ENCODE data around the gene C6orf118.

C6orf118 gene

DNA sequence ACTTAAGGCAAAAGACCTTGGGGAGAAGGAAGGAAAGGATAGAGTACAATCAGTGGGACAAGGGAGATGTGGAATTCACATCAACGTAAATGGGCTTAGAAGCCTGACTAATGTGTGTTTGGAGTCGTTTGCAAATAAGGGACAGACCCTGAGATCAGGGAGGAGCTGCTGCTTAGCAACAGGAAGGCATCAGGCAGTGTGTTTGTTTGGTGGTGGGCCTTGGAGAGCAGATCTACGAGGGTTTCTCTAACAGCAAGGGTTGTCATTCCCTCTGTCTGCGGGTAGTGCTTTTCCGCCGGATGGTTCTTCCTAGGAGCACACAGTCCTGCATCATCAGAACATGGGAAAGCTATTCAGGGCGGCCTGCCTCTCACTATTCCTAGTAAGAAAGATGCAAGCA lies 40.4 kb downstream of the C6orf118 start:
- no peaks in the 10 kb centered on the region for H3K4me1 ChIP-seq (ENCODE audit: insufficient read depth, poor library complexity, severe bottlenecking)
- H3K27me3 ChIP-seq (ENCODE audit: insufficient read depth, poor library complexity, severe bottlenecking): no peaks in the 10 kb centered on the region
- no peaks in the 10 kb centered on the region for H3K9me3 ChIP-seq (ENCODE audit: severe bottlenecking)
- no peak for ATAC-seq (ENCODE audit: low read depth)
- no peak for TF ChIP-seq CTCF (IDR thresholded peaks at IDR 0.05; ENCODE audit: poor library complexity, severe bottlenecking)
- no peaks in the 10 kb centered on the region for H3K36me3 ChIP-seq (ENCODE audit: low read depth)
- no peak overlapping the region for H3K4me3 ChIP-seq (ENCODE audit: severe bottlenecking)
- no peak overlapping the region for H3K27ac ChIP-seq (ENCODE audit: poor library complexity, severe bottlenecking)
- no peak for DNase-seq (ENCODE audit: low spot score)

- ATAC-seq (ENCODE audit: low read depth): no peak
- TF ChIP-seq CTCF (IDR thresholded peaks at IDR 0.05; ENCODE audit: poor library complexity, severe bottlenecking): no peak
- Histone ChIP-seq H3K4me1 (ENCODE audit: insufficient read depth, poor library complexity, severe bottlenecking) (no peaks in the 10 kb centered on the region), H3K9me3 (ENCODE audit: severe bottlenecking) (no peaks in the 10 kb centered on the region), H3K27me3 (ENCODE audit: insufficient read depth, poor library complexity, severe bottlenecking) (no peaks in the 10 kb centered on the region), H3K27ac (ENCODE audit: poor library complexity, severe bottlenecking) (no peak overlapping the region), H3K4me3 (ENCODE audit: severe bottlenecking) (no peak overlapping the region), H3K36me3 (ENCODE audit: low read depth) (no peaks in the 10 kb centered on the region)
- no peak for DNase-seq (ENCODE audit: low spot score)
Observed at GRCh38 chr6:165266621-165267020, 42.8 kb downstream of the C6orf118 start.

GRCh38 chr6:165266191-165266590 lies 43.2 kb downstream of the C6orf118 start:
- Histone ChIP-seq H3K27ac (ENCODE audit: poor library complexity, severe bottlenecking) (no peak overlapping the region), H3K27me3 (ENCODE audit: insufficient read depth, poor library complexity, severe bottlenecking) (no peaks in the 10 kb centered on the region), H3K36me3 (ENCODE audit: low read depth) (no peaks in the 10 kb centered on the region), H3K9me3 (ENCODE audit: severe bottlenecking) (no peaks in the 10 kb centered on the region), H3K4me3 (ENCODE audit: severe bottlenecking) (no peak overlapping the region), H3K4me1 (ENCODE audit: insufficient read depth, poor library complexity, severe bottlenecking) (no peaks in the 10 kb centered on the region)
- no peak for TF ChIP-seq CTCF (IDR thresholded peaks at IDR 0.05; ENCODE audit: poor library complexity, severe bottlenecking)
- no peak for ATAC-seq (ENCODE audit: low read depth)
- DNase-seq (ENCODE audit: low spot score): no peak

GRCh38 chr6:165260462-165260861 lies 48.9 kb downstream of the C6orf118 start:
- DNase-seq (ENCODE audit: low spot score) (no peak), ATAC-seq (ENCODE audit: low read depth) (no peak)
- Histone ChIP-seq H3K4me1 (ENCODE audit: insufficient read depth, poor library complexity, severe bottlenecking) (no peaks in the 10 kb centered on the region), H3K27ac (ENCODE audit: poor library complexity, severe bottlenecking) (no peak overlapping the region), H3K27me3 (ENCODE audit: insufficient read depth, poor library complexity, severe bottlenecking) (no peaks in the 10 kb centered on the region), H3K4me3 (ENCODE audit: severe bottlenecking) (no peak overlapping the region), H3K9me3 (ENCODE audit: severe bottlenecking) (no peaks in the 10 kb centered on the region), H3K36me3 (ENCODE audit: low read depth) (no peaks in the 10 kb centered on the region)
- no peak for TF ChIP-seq CTCF (IDR thresholded peaks at IDR 0.05; ENCODE audit: poor library complexity, severe bottlenecking)

DNA sequence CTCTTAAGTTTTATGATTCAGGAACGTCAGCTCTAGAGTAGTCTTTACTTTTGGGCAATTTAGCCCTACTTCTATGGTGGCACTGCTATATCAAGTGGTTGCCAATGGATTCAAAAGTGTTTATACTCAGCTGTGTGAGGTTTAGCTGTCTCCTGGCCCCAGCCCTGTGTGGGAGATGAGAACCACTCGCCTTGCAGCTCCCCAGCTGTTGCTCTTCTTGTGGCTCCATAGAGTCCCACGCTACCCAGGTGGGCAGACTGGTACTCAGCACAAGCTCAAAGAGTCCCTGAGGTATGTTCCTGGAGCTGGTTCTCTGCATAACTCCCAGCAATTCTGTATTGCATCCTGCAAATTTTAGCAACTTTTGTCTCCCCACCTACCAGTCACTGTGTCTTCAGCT lies 59.6 kb downstream of the C6orf118 start:
- no peak for ATAC-seq (ENCODE audit: low read depth)
- no peak for TF ChIP-seq CTCF (IDR thresholded peaks at IDR 0.05; ENCODE audit: poor library complexity, severe bottlenecking)

More for the DNA sequence above, 59.6 kb downstream of the C6orf118 start:
- no peak overlapping the region for H3K4me3 ChIP-seq (ENCODE audit: severe bottlenecking)
- no peak for DNase-seq (ENCODE audit: low spot score)
- no peaks in the 10 kb centered on the region for H3K27me3 ChIP-seq (ENCODE audit: insufficient read depth, poor library complexity, severe bottlenecking)
- H3K9me3 ChIP-seq (ENCODE audit: severe bottlenecking): no peaks in the 10 kb centered on the region
- no peaks in the 10 kb centered on the region for H3K36me3 ChIP-seq (ENCODE audit: low read depth)
- H3K4me1 ChIP-seq (ENCODE audit: insufficient read depth, poor library complexity, severe bottlenecking): peaks cover 6% of the 10 kb centered on the region
- H3K27ac ChIP-seq (ENCODE audit: poor library complexity, severe bottlenecking): no peak overlapping the region

Measured in RWPE2 (cell line).